ENCODE data around the gene CCL26.
"Not testable (repeated sequence)": the region's sequence is repeated elsewhere in the genome, so short reads cannot be mapped to it uniquely, and the experiment has no call there.

CCL26 gene

DNA sequence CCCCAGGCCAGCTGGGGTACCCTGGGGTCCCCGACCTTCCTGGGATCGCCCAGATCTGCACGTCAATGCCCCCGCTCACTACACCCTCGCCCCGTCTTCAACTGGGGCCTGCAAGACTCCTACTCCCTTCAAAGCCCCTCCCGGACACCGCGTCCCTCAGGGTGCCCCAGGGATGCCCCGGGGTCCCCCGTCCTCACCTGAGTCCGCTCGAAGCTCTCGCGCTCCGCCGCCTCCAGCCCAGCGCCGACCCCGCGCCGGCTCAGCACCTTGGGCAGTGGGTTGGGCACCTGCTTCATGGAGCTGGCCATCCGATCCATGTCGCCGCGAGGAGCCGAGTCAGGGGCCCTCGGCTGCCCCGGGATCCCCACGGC lies 33.4 kb downstream of the CCL26 start, which contains the start of gene HIP1:
TSS of gene HIP1 (minus strand) at position 338 of the 371 bp plus-strand sequence. CDS start at position 317, 21 bp downstream.
- DNase-seq = no peak

GRCh38 chr7:75737856-75738603 lies 34.0 kb downstream of the CCL26 start:
- DNase-seq = no peak

DNA sequence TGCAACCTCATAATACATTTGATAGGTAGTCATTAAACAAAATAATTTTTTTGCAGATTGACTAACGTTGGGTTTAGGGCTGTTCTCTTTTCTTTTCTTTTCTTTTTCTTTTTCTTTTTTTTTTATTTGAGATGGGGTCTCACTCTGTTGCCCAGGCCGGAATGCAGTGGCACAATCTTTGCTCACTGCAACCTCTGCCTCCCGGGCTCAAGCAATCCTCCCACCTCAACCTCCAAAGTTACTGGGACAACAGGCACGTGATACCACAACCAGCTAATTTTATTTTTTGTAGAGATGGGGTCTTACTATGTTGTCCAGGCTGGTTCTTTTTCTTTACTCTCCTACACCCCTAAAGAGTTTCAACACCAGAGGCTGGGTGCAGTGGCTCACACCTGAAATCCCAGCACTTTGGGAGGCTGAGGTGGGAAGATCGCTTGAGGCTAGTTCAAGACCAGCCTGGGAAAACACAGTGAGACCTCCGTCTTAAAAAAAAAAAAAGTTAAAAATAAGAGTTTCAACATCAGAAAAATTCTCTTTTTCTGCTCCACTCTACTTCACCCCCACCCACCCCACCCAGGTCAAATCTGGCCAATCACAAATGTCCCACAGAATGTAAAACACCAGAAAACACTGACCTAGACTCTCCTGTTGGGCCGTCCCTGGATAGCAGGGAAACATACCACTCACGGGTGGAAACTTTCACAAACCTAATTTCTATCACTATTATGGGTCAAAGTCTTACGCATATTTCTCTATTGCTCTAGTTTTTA lies 36.2 kb downstream of the CCL26 start:
- DNase-seq = no peak

GRCh38 chr7:75734586-75735458 lies 37.2 kb downstream of the CCL26 start:
- no peak for DNase-seq

GRCh38 chr7:75732764-75733630 lies 39.0 kb downstream of the CCL26 start:
- no peak for DNase-seq

- no peak for DNase-seq
Observed at GRCh38 chr7:75732016-75732521, 39.9 kb downstream of the CCL26 start.

- no peak for DNase-seq
Observed at GRCh38 chr7:75729851-75730274, 42.1 kb downstream of the CCL26 start.

DNA sequence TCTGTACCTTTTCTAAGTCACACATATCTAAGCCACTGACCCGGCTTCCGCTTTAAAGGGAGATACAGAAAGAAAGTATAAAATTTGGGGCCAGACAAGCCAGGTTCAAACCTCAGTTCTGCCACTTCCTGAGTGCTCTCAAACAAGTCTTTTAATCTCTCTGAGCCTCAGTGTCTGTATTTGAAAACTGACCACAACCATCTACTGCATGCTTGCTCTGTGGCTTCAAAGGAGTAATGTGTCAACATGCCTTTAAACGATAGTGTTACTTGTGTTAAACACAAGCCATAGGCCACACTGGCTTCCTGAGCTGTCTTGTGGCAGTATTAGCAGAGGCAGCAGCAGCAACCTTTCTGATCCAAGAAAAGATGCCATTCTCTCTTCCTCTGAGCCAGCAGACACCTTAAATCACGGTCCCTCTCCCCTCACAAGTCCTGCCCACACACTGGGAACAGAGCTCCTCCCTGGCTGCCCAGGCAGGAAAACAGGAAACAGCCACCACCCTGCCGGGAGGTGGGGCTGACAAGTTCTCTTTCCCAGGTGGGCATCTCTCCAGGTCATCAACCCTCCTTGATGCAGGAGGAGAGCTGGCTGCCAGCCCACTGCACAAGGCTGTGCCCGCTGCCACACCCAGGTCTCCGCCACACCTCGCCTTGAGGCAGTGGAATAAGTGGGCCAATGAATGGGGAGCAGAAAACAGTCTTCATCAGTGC lies 44.0 kb downstream of the CCL26 start:
- no peak for DNase-seq

DNA sequence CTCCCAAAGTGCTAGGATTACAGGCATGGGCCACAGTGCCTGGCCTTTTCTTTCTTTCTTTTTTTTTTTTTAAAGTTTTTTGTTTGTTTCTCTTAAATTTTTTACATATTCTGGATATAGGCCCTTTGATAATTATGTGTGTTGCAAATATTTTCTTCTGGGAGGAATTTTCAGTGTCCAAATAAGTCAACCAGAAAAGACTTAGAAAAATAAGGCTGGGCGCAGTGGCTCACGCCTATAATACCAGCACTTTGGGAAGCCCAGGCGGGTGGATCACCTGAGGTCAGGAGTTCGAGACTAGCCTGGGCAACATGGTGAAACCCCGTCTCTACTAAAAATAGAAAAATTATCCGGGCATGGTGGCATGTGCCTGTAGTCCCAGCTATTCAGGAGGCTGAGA lies 44.7 kb downstream of the CCL26 start:
- DNase-seq = not testable (repeated sequence)

GRCh38 chr7:75725306-75725705 lies 46.7 kb downstream of the CCL26 start:
- no peak for DNase-seq

- DNase-seq = no peak
Observed at GRCh38 chr7:75723444-75723843, 48.6 kb downstream of the CCL26 start.

- DNase-seq = no peak
Observed at GRCh38 chr7:75722373-75722772, 49.6 kb downstream of the CCL26 start.

DNA sequence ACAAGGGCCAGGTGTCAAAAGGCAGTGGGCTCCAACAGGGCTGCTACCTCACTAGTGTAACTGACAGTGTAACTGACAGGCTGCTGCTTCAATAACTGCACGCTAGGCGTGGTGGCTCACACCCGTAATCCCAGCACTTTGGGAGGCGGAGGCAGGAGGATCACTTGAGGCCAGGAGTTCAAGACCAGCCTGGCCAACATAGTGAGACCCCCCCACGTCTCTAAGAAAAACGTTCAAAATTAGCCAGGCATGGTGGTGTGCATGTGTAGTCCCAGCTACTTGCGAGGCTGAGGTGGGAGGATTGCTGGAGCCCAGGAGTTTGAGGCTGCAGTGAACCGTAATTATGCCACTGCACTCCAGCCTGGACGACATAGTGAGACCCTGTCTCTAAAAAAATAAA lies 50.1 kb downstream of the CCL26 start:
- not testable (repeated sequence) for DNase-seq

DNA sequence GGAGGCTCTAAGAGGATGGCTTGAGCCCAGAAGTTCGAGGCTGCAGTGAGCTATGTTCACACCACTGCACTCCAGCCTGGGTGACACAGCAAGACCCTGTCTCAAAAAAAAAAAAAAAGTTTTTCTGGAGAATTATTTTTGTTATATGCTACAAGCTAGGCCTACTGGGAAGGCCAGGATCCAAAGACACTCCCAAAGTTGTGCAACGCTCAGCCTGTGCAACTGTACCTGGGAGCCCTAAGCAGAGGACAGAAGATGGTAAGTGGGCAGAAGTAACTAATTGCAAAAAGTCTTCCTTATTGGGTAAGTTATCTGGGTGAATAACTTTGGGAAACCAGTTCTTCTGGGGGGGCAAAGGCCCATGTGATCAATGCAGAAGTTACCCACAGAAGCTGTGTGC lies 50.6 kb downstream of the CCL26 start:
- DNase-seq = no peak

DNA sequence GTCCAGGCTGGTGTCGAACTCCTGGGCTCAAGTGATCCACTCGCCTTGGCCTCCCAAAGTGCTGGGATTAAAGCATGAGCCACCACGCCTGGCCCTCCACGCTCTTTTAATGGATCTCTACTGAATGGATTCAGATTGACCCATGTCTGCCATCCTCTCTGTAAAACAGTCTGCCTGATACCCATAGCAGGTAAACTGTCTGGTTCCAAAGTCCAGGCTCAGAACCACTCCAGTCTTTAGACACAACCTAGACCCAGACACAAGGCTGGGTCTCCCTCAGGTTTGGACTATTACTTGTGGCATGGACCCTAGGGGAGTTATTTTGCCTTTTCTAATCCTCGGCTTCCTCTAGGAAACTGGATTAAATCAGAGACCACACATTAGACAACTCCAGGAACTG lies 52.4 kb downstream of the CCL26 start:
- DNase-seq = no peak

All from inflammatory macrophage (primary cell).